C4-2B (cell line): ENCODE measurements around the gene TPCN1.

Experiments
- ZFX ChIP-seq: fragments of 450-650 bp; IDR thresholded peaks from 2 replicates; pipeline ENCODE4 v1.6.1; 2017
- TF ChIP-seq, protein P1 (sequence below): fragments of 450-650 bp; conservative IDR thresholded peaks from 2 replicates; pipeline ENCODE4 v1.5.1; 2017; ENCODE audit warnings: mild to moderate bottlenecking

DNA sequence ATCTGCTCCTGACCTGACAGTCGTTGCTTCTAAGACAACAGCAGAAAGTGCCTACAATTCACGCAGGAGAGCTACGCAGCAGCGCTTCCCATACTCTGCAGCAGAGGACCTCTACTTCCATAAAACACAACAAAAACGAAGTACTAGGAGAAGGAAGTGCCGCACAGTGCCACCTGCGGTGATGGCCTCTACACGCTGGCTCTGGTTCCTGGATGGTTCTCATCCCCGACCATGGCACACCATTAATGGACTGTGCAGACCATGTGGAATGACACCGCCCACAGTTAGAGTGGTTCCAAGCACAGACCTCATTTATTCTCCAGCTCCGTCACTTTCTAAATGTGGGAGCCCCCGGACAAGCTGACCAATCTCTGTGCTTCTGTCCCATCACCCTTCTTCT lies 28.3 kb downstream of the TPCN1 start:
- TF ChIP-seq, protein P1, sequence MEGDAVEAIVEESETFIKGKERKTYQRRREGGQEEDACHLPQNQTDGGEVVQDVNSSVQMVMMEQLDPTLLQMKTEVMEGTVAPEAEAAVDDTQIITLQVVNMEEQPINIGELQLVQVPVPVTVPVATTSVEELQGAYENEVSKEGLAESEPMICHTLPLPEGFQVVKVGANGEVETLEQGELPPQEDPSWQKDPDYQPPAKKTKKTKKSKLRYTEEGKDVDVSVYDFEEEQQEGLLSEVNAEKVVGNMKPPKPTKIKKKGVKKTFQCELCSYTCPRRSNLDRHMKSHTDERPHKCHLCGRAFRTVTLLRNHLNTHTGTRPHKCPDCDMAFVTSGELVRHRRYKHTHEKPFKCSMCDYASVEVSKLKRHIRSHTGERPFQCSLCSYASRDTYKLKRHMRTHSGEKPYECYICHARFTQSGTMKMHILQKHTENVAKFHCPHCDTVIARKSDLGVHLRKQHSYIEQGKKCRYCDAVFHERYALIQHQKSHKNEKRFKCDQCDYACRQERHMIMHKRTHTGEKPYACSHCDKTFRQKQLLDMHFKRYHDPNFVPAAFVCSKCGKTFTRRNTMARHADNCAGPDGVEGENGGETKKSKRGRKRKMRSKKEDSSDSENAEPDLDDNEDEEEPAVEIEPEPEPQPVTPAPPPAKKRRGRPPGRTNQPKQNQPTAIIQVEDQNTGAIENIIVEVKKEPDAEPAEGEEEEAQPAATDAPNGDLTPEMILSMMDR: no peak
- TF ChIP-seq ZFX: no peak
